Activated CD8-positive, alpha-beta memory T cell treated with anti-CD3 and anti-CD28 coated beads for 4 hours (primary cell): ENCODE measurements around the gene SEPTIN2.
"Not testable (repeated sequence)": the region's sequence is repeated elsewhere in the genome, so short reads cannot be mapped to it uniquely, and the experiment has no call there.

ENCODE experiments used
- DNase-seq, 2 donors: peaks; one replicate each; pipeline ENCODE4 v3.0.0-alpha.2; 2020; ENCODE audit warnings: low read depth in 2 of 2

The SEPTIN2 gene

GRCh38 chr2:241379481-241380480 is 64.1 kb downstream of the SEPTIN2 start:
- no peak for DNase-seq

DNA sequence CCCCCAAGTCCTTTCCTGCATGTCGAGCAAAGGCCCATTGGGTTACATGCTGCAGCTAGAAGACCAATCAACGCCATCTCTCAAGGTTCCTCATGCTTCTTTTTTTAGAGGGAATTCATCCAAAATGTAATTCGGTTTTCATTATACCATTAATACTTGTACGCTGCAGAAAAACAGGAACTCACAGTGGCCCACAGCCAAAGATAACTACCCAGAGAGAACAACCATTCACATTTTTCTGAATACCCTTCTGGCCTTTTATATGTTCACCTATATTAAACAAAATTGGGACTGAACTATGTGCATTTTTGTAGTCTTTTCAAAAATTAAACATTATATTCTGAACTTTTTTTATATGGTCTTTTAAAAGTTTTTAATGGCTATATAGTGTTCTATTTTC is 66.1 kb downstream of the SEPTIN2 start:
- no peak for DNase-seq

GRCh38 chr2:241385450-241385849 is 69.7 kb downstream of the SEPTIN2 start:
- DNase-seq: not testable (repeated sequence)

- no peak for DNase-seq
These were observed 70.8 kb downstream of the SEPTIN2 start for GRCh38 chr2:241386519-241386918.

DNA sequence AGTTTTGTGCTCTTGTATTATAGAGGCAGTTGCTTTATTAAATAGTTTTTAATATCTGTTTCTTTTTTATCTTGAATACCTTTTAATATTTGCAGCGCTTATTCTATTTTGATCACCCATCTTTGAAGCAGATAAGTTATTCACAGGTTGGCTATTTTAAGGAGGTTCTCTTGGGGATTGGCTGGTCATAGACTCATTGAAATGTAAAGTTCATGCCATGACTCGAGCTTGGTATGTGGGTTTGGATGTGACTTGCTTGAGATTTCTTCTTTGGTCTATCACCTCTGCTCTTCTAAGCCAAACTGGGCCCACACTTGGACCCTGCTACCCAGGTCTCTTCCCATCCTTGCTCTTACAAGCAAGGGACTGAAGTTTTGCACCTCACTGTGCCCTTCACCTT is 74.0 kb downstream of the SEPTIN2 start:
- DNase-seq: no peak

DNA sequence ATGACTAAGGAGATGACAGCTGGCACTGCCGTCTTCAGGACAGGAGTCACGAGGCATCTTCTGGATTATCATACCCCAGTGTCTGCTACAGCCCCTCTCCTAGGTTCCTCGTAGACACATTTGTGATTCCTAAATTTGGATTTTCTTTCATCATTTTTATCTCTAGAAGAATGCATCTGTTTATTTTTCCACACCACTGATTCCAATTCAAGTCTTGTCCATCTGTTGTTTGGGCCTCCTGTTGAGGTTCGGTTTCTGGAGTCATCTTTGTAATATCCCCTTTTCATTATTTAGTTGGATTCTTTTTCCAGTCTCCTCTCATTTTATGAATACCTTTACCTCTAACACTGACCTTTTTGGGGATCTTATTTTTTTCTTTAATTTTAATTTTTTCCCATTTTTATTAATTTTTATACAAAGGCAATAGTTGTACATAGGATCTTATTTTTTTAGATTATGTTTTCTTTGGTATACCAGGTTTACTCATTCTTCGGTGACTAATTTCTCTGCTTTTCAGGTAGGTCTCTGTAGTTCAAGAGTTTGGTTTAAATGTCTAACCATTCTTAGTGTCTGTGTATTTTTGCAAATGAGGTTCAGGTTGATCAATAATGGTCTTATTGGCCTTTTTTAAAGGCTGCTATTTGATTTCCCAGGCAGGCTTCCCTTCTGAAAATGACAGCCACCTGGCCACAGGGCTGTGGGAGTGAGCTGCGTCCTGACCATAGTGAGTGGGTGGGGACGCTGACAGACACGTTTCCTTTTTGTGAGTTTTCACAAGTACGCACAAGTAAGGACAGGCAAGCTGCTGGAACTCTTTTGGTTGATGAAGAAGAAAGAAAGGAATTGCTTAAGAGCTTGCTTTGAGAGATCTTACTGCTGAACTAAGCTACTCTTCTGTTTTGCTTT is 74.8 kb downstream of the SEPTIN2 start:
- DNase-seq: no peak

GRCh38 chr2:241391892-241392665 is 76.4 kb downstream of the SEPTIN2 start:
- no peak for DNase-seq

DNA sequence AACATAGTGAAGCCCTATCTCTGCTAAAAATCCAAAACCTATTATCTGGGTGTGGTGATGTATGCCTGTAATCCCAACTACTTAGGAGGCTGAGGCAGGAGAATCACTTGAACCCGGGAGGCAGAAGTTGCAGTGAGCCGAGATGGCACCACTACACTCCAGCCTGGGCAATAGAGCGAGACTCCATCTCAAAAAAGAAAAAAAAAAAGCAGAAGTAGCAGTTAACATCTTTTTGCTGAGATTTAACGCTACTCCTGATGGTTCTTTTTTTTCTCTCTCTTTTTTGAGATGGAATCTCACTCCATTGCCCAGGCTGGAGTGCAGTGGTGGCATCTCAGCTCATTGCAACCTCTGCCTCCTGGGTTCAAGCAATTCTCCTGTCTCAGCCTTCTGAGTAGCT is 77.0 kb downstream of the SEPTIN2 start:
- not testable (repeated sequence) for DNase-seq

GRCh38 chr2:241393524-241394196 is 77.9 kb downstream of the SEPTIN2 start:
- DNase-seq: no peak

DNA sequence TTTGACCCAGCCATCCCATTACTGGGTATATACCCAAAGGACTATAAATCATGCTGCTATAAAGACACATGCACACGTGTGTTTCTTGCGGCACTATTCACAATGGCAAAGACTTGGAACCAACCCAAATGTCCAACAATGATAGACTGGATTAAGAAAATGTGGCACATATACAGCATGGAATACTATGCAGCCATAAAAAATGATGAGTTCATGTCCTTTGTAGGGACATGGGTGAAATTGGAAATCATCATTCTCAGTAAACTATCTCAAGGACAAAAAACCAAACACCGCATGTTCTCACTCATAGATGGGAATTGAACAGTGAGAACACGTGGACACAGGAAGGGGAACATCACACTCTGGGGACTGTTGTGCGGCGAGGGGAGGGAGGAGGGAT is 81.1 kb downstream of the SEPTIN2 start:
- DNase-seq: not testable (repeated sequence)

DNA sequence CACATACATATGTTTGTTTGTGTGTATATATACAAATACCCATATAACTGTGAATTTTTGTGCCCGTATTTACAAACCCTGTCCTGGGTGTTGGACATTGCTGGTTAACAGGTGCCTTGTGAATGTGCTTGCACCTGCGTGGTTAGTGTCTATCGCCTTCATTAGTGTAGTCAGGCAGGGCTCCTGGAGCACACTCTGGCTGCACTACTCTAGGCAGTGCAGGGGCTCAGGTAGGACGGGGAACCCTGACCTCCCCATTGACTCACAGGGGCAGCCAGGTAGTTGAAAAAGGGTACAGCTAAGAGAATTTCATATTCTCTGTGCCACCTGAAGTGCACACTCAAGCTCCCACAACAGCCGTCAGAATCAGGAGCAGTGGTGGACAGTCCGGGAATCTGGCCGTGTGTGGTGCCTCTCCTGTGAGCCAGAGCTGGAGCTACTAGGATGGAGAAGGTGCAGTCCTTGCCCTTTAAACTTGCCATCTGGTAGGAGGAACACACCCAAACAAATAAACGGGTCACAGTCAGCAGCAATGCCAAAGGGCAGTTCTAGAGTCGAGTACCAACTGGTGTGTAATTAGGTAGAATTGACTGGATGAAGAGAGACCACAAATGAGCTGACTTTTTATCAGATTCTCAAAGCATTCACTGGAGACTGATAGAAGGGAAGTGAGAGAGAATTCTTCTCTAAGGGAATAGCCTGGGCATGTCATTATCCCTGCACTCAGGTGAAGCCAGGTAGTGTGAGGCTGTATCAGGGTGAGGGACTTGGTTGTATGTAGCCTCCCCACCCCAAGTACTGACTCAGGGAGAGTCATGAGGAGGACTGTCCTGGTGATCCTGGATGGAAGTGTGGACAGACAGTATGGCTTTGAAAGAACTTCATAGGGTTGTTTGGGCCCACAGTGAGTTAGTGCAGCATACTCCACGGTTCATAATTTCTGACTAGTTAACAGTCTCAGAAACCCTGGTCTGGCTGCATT is 84.5 kb downstream of the SEPTIN2 start:
- DNase-seq: no peak
